CD4-positive, alpha-beta T cell treated with Interleukin-12 subunit alpha and Interleukin-12 subunit beta, for 1 hour (primary cell): ENCODE results near the gene RNF183.

Experiments
- DNase-seq: peaks from one replicate; pipeline ENCODE4 v3.0.0-alpha.2; 2020

Gene RNF183, protein sequence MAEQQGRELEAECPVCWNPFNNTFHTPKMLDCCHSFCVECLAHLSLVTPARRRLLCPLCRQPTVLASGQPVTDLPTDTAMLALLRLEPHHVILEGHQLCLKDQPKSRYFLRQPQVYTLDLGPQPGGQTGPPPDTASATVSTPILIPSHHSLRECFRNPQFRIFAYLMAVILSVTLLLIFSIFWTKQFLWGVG

DNA sequence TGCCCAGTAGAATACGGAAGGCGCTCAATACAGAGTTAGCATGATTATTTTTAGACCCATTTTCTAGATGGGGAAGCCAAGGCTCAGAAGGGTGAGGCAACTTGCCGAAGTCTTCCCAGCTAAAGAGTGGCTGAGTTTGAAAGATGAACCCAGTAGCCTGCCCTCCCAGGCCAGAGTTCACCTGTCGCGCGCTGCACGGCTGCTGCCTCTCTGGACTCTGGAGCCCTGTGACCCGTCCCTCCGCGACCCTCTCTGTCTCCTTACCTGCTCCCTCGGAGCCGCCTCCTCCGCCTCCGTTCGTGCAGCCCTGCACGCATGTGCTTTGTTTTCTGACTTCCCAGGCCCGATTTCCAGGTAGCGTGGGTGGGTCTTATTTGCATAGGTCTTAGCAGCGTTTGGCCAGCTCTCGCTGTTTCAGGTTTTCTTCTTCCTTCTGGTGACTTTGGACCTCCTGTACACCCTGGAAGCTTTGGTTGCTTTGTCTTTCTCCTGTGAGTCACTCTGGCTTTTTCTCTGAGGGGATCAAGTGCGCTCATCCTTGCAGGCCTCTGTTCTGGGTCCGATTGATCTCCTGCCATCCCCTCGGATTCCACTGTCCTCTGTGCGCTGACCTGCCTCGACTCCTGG, at the start of gene RNF183:
TSS of gene RNF183 (minus strand) at position 585 of the 627 bp plus-strand sequence. CDS start 5,192 bp downstream, outside the sequence.
- DNase-seq: no peak

DNA sequence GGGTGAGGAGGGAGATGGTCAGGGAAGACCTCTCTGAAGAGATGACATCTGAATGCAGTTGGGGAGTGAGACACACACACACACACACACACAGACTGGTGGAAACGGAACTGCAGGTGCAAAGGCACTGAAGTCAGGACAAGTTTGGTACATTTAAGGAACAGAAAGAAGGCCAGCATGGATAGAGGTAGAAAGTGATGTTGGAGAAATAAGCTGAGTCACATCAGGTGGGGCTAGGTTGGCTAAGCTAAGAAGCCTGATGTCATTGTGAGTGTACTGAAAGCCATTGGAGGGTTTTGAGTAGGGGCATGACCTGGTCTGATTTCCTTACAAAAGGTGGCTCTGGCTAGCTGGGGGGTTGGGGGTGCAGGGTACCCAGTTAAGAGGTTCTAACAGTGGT, 49.2 kb upstream of the RNF183 start:
- DNase-seq: no peak

GRCh38 chr9:113352006-113352405, 48.8 kb upstream of the RNF183 start:
- no peak for DNase-seq

DNA sequence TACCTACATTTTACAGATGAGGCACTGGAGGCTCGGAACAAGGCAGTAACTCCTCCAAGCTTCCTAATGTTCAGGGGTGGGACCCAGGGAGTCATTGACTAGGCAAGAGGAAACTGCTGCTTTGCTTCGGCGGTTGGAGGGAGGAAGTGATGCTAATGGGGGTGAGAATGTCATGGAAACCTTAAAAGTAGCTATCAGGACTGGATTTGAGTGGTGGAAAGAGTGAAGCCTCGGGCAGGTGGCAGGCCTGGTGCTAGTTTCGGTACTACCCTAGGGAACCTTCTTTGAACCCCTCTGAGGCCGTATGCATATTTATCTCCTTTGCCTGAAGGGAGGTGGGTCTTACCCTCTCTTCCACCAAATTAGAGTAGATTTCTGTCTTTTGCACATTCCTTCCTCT, 47.8 kb upstream of the RNF183 start:
- DNase-seq: peak; percentile 26

DNA sequence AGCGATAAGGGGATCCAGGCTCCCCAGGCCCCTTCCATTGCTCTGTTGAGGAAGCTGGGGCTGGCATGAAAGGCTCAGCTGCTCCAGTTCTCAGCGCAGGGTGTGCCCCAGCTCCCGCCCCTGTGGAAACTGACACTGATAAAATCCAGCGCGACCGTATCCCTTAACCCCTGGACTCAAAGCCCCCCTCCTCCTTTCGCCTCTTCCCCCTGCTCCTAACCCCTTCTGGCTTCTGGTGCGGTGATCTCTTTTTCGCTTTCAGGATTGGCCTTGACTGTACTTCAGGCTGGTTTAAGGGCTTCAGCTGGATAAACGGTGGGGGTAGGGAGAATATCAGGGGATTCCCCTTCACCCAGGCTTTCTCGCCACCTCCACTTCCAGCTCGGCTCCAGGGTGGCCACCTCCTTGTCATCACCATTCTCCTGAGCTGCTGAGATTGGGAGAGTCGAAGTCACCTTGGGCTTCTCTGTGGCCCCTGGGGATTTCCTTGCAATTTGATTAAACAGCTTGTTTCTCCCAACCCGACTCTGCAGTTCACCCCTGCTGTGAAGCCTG, 47.0 kb upstream of the RNF183 start:
- DNase-seq: no peak

DNA sequence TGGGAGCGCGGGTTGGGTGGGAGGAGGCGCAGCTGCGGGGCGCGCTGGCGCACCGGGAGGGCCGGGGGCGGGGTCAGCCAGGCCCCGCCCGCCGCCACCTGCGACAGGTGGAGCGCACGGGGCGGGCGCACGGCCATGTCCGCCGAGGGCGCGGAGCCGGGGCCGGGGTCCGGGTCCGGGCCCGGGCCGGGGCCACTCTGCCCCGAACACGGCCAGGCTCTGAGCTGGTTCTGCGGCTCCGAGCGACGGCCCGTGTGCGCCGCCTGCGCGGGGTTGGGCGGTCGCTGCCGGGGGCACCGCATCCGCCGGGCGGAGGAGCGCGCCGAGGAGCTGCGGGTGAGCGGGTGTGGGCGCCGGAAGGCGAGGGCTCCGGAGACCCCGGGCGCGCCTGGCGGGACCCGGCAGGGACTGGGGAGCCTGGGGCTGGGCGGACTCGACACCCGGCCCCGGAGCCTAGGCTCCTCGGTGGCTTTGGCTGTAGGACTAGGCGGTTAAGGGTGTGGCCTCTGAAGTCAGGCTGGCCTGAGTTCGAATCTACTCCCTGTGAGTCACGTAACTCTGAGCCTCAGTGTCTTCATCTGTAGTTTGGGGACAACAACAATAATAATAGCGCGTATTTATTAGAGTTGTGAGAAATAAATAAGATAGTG, 46.4 kb upstream of the RNF183 start, which contains the start of gene BSPRY:
TSS of gene BSPRY (plus strand) at position 97 of the 650 bp plus-strand sequence. CDS start at position 136, 39 bp downstream.
- DNase-seq: peak; percentile 39

DNA sequence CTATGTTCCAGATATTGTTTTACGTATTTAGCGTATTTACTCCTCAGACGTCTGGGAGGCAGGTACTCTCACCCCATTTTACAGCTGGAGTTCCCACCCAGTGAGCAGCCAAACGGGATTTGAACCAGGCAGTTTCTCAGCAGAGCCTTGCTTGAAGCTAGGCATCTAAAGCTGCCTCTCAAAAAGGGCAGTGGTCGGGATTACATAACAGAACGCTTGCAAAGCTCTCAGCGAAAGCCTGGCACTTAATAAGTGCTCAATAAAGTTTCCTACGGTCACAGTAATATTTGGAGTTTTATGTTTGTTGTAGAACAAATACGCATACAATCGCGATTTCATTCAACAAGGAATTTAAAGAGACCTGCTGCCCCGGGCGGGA, 45.9 kb upstream of the RNF183 start:
- DNase-seq: no peak

- no peak for DNase-seq
These were observed 45.3 kb upstream of the RNF183 start for GRCh38 chr9:113348437-113348836.

GRCh38 chr9:113345671-113346070, 42.5 kb upstream of the RNF183 start:
- no peak for DNase-seq

DNA sequence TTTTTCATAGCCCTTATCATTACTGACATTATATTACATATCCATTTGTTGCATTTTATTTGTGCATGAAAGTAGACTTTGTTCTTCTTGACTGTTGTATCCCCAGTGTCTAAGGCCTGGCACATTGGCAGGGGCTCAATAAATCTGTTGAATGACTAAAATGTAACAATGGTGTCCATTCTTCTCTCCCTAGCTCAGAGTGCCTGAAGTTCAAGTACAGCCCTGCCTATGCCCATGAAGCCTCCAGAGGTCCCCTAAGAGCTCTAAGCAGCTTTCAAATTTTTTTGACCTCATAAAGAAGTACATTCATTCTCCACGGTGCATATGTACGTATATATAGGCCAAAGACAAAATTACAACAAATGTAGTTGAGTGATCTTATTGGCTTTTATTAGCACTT, 42.0 kb upstream of the RNF183 start:
- DNase-seq: no peak

DNA sequence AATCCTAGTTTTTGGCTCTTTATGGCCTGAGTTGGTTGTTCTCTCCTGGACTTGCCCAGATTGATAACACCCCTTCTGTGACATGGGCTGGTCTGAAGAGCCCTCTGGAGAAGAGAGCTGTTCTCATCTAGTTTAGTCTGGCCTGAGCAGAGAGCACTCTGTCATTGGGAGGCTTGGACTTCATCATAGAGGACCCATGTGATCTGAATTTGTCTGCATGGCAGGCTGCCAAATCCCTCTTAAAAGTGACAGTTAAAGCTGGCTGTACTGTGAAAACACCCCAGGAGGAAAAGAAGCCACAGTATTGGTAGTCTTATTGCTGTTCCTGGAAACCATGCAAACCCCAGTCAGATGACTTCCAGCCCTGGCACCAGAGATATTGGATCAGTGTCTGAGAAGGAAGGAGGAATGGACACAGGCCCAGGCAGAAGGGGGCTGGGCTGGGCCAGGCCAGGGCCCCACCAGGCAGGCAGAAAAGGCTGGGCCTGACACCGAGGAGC, 40.6 kb upstream of the RNF183 start:
- DNase-seq: no peak

- DNase-seq: peak; percentile 20
These were observed 38.7 kb upstream of the RNF183 start for GRCh38 chr9:113341712-113342410.

- peak; percentile 81 for DNase-seq
These were observed 37.0 kb upstream of the RNF183 start, which contains the start of gene WDR31 for GRCh38 chr9:113340011-113340699. WDR31 (minus strand) TSS chr9:113340275; CDS start chr9:113332022, 8,253 bp downstream.

- DNase-seq: no peak
These were observed 34.5 kb upstream of the RNF183 start for GRCh38 chr9:113337714-113338113.

GRCh38 chr9:113331780-113332179, 28.6 kb upstream of the RNF183 start:
- no peak for DNase-seq

DNA sequence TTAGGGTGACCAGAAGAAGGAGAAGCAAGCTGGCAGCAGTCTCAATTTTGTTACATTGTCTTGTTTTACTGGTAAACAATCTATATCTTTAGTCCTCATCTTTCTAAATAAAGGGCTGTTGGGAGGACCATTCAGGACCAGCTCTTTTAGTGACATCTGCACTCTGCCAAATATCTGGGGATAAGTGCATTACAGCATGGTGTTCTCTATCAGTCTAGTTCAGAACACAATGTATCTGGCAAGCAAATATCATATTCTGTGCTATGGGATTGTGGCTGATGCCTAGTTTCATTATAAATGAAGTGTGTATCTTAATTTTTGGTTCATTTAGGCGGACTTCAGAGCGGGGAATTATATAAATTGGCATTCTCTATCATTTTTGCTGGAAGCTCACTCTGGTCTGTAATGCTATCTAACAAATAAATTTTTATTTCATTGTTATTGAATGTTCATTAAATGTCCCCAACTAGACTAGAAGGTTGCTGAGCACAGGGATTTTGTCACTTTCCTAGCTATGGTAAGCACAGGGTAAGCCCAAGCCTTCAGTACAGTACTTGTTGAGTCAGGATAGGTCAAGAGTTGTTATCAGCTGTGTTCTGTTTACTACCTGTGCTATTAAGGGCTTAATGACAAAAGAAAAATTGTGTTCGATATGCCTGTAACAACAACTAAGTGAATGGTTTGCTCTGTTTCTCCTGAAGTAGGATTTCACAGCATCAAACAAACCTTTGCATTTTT, 25.0 kb upstream of the RNF183 start:
- no peak for DNase-seq

- DNase-seq: no peak
These were observed 23.1 kb upstream of the RNF183 start for GRCh38 chr9:113326230-113326629.

- DNase-seq: no peak
These were observed 19.5 kb upstream of the RNF183 start for GRCh38 chr9:113322671-113323070.

DNA sequence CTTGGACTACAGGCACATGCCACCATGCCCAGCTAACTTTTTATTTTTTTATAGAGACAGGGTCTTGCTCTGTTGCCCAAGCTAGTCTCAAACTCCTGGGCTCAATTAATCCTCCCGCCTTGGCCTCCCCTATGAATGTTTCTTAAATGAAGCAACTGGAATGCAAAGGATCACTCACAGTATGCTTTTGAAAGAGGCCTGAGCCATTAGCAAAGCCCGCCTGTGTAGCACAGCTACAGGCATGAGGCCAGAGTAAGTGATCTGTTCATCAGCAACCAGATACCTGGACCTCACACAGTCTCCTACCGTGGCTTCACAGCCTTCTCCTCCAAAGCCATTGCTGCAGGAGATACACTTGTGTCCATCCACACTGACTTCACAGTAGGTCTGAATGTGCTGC, 16.9 kb upstream of the RNF183 start:
- DNase-seq: no peak

DNA sequence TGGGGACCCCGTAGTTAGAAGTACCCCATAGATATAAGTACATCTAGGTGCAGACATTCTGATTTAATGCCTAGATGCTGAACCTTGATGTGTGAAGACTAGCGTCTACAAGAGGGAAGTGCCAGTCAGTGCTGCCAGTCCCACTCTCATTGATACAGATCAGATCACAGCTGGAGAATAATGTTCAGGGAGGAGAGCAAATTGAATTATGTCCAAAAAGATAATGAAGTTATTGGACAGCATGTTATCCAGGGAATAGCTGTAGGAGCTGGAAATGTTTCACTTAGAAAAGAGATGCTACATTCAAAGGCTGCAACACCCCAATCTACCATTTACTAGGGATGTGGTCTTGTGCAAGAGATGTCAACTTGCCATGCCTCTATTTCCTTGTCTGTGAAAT, 15.9 kb upstream of the RNF183 start:
- DNase-seq: no peak

DNA sequence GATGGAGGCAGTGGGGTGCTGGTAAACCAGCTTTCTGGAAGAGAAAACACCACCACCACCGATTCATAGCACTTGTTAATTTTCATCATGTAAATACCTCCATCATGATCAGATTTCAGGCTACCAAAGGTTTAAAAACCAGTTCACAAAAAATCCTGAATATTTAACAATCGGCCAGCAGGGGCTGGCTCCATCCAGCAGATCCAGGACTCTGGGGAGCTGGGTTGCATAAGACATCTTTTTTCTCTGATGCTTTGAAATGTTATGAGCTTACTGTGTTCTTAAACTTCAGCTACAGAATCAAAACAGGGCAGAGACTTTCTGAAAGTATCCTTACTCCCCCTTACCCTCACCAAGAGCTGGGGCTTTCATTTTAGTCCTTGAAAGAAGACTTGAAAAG, 14.6 kb upstream of the RNF183 start:
- no peak for DNase-seq

- no peak for DNase-seq
These were observed 12.9 kb upstream of the RNF183 start for GRCh38 chr9:113316030-113316429.
